Fibroblast of skin of right biceps (primary cell): ENCODE data around the gene SYTL4.
A peak's percentile ranks its signal among the peaks of the same experiment; 100 is the strongest.

Source experiments
- DNase-seq: peaks from one replicate; pipeline ENCODE4 v3.0.0-alpha.2; 2013

SYTL4 gene

DNA sequence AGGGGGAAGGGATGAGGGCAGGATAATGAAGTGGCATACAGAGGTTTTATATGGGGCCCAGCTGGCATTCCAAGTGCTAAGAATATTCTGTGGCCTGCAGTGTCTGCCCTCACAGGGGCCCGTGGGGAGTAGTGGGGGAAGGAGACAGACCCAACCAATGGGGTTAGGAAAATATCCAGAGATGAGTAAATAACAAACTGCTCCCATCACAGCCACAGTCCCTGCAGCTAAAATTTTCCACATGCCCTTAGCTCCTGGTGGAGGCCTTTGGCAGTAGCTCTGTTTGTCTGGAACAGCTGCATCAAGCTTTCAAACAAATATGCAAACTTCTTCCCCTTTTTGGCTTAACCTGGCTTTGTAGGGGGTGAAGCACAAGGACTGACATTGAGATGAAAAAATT lies 84.8 kb downstream of the SYTL4 start:
- no peak for DNase-seq

GRCh38 chrX:100645106-100645505 lies 86.8 kb downstream of the SYTL4 start:
- no peak for DNase-seq

DNA sequence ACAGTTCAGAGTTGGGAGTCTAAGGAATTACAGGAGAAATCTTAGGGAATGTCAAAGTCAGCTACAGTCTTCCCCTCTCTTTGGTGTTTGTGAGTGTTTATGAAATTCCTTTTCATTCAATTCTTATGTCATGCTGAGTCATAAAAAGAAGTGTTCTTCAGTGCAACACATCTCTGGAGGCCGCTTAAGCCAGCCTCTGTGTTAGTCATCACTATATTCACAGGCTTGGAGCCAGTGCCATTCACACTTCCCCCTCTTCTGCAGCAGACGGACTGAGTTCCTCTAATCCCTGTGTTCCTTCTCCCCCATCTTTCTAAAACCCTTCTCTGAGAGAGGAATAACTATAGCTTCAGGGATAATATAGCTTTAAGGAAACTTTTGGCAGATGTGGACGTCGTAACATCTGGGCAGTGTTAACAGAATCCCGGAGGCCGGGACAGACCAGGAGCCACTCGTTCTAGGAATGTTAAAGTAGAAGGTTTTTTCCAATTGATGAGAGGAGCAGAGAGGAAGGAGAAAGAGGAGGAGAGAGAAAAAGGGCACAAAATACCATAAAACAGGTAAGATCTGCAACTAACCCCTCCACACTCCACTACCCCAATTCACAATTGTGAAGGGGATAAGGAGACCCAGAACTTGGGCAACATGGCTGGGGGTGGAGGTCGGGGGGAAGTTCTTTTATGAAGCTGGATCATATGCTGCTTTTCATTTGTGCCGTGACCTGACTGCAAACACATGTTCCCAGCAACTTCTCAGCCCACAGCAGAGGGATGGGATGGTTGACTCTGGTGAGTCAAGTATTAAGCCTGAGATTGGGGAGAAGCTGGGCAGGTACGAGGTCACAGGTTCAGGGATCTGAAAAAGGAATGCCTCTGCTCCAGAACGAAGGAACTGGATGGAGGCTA lies 87.7 kb downstream of the SYTL4 start, which contains the start of gene SRPX2:
TSS of gene SRPX2 (plus strand) at position 244 of the 905 bp plus-strand sequence. CDS start 2,124 bp downstream, outside the sequence.
- DNase-seq, result peak; percentile 91

DNA sequence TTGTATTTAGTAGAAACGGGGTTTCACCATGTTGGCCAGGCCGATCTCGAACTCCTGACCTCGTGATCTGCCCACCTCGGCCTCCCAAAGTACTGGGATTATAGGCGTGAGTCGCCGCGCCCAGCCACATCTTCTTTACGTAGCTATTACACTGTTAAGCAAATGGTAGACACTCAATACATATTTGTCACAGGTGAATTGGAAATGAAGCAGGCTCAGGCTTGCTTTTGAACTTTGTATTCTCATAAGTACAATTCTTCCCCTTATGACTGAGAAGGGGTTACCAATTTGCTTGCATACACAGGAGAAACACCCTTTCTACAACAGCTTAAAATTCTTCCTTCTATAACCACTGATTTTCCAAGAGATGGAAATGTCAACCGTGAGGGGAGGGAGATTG lies 88.7 kb downstream of the SYTL4 start:
- no peak for DNase-seq

DNA sequence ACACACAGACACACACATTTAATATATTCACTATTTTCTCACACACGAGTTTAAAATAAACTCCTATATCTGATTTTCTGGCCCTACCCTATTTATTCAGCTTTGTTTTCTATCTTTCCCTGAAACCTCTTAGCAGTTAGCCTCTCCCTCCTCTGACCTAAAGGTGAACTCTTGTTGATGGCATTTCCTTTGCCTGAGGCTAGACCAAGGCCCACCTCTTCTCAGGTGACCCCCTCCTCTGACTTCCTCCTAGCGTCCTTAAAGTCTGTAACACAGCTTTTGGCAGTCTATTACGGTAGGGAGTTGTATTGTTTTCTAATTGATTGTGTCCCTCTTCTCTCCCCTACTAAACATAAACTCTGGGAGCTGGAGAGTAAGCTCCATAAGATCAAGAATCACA lies 89.6 kb downstream of the SYTL4 start:
- no peak for DNase-seq

- peak; percentile 89 for DNase-seq
These were observed 95.5 kb downstream of the SYTL4 start, which contains the start of gene TSPAN6 for GRCh38 chrX:100636321-100636991. TSS of gene TSPAN6 (minus strand) at chrX:100636806. CDS start at chrX:100636694, 112 bp downstream.

- no peak for DNase-seq
These were observed 96.0 kb downstream of the SYTL4 start for GRCh38 chrX:100635989-100636320.

DNA sequence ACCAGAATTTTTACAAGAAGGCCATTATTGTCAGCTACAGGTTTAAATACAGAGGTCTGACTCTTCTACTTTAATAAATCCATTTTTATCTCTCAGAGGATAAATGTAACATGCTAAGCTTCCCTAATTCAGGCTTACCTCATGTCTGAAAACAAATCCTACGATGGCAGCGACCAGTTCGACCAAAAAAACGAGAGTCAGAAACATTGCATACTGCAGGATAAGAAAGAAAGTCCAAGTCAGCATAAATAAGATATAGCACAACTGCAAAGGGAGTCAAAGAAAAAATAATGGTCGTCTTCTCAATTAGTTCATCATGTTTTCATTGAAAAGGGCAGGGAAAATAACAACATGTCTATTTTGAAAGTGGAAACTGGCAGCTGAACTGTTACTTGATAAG lies 96.9 kb downstream of the SYTL4 start:
- no peak for DNase-seq

GRCh38 chrX:100625985-100626491 lies 105.9 kb downstream of the SYTL4 start:
- DNase-seq, result peak; percentile 17
